Measurements from ENCODE around the gene UBE2D2.

GRCh38 chr5:139637438-139638089 lies 76.4 kb downstream of the UBE2D2 start:
- TF ChIP-seq ZNF592 (IDR thresholded peaks at IDR 0.05) (no peak), JUND (IDR thresholded peaks at IDR 0.05; ENCODE audit: low read depth, low read length) (no peak), CTCF (IDR thresholded peaks at IDR 0.05 in 2 of 3, conservative IDR thresholded peaks at IDR 0.05 in 1 of 3; ENCODE audit: control insufficient read depth in 2 of 3, extremely low read depth in 1 of 3, insufficient read depth in 1 of 3, low read depth in 3 of 3, low read length in 3 of 3) (peak; percentile 11 to 32 (median 13); a peak in 3 of 6 replicates), REST (IDR thresholded peaks at IDR 0.05; ENCODE audit: low read depth, low read length) (no peak), JUNB (IDR thresholded peaks at IDR 0.05) (no peak), IKZF2 (IDR thresholded peaks at IDR 0.05) (no peak; a peak in 1 of 4 replicates)
